ENCODE data around the gene KCNIP1. TPM values are rescaled to one million over a fixed set of nuclear protein-coding genes. Genes with fewer than 3 reads are reported as not detected.

KCNIP1 gene
- total RNA-seq, 1 donor from 2014 or later, result not detected

DNA sequence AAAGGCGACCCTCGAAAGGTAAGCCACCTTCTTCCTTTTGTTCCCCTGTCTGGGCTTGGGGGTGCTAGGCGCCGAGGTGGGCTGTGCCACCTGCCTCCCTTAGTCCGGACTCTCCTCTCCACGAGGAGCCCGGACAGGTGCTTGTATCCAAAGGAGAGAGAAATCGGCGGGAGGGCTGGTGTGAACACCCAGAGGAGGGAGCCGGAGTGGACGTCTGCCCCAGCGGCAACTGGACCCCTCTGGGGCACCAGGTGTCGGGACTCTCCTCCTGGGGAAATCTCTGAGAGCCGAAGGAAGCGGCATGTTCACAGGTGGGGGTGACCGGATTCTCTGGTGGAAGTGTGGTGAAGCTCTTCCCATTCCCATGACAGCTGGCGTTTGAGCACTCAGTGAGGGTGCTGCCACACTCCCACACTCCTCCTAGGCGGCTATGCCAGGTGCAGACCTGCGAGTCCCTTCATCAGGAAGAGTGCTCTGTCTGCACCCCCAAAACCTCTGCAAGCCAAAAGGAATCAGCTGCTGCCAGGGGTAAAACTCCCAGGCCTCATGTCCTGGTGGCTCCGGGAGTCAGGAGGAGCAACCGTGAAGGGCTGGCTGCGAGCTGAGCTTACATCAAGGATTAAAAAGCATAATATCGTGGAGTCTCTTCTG is 921 bp downstream of the KCNIP1 start:
- H3K27ac ChIP-seq, result no peak overlapping the region
- intact Hi-C loops (cut with DNase I), result no loop called here
- H3K4me1 ChIP-seq, result peaks cover 5% of the 10 kb centered on the region
- no peaks in the 10 kb centered on the region for H3K36me3 ChIP-seq
- DNase-seq (ENCODE audit: extremely low spot score in 2 of 2), result no peak
- TF ChIP-seq, protein P1, sequence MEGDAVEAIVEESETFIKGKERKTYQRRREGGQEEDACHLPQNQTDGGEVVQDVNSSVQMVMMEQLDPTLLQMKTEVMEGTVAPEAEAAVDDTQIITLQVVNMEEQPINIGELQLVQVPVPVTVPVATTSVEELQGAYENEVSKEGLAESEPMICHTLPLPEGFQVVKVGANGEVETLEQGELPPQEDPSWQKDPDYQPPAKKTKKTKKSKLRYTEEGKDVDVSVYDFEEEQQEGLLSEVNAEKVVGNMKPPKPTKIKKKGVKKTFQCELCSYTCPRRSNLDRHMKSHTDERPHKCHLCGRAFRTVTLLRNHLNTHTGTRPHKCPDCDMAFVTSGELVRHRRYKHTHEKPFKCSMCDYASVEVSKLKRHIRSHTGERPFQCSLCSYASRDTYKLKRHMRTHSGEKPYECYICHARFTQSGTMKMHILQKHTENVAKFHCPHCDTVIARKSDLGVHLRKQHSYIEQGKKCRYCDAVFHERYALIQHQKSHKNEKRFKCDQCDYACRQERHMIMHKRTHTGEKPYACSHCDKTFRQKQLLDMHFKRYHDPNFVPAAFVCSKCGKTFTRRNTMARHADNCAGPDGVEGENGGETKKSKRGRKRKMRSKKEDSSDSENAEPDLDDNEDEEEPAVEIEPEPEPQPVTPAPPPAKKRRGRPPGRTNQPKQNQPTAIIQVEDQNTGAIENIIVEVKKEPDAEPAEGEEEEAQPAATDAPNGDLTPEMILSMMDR (IDR thresholded peaks at IDR 0.05), result no peak
- H3K4me3 ChIP-seq, result no peak overlapping the region
- H3K27me3 ChIP-seq, result no peaks in the 10 kb centered on the region
- H3K9me3 ChIP-seq, result no peaks in the 10 kb centered on the region

DNA sequence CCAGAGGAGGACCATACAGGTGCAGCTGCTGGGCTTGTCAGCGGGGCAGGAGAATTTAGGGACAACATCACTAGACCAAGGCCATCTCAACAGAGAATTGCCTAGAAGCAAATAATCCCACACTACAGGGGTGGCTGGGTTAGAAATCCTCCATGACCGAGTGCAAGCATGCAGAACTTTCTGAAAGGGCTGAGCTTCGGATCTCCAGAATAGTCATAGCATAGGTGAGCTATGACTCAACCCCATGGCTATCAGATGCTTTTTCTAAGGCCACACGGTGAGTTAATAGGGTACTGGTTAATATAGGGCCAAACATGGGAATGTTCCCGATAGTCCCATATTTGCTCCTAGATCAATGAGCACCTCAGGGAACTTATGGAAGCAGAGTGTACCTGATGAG is 4.2 kb downstream of the KCNIP1 start:
- no peak for DNase-seq (ENCODE audit: extremely low spot score in 2 of 2)
- H3K27ac ChIP-seq, result no peak overlapping the region
- no peaks in the 10 kb centered on the region for H3K9me3 ChIP-seq
- H3K27me3 ChIP-seq, result no peaks in the 10 kb centered on the region
- no peaks in the 10 kb centered on the region for H3K36me3 ChIP-seq
- no peak overlapping the region for H3K4me3 ChIP-seq
- intact Hi-C loops (cut with DNase I), result no loop called here
- peaks cover 5% of the 10 kb centered on the region for H3K4me1 ChIP-seq
- TF ChIP-seq POLR2AphosphoS5 (IDR thresholded peaks at IDR 0.05; ENCODE audit: insufficient read depth in 1 of 2, low read depth in 1 of 2) (no peak), POLR2A (IDR thresholded peaks at IDR 0.05) (no peak)
- TF ChIP-seq, protein P1 (IDR thresholded peaks at IDR 0.05), result no peak

DNA sequence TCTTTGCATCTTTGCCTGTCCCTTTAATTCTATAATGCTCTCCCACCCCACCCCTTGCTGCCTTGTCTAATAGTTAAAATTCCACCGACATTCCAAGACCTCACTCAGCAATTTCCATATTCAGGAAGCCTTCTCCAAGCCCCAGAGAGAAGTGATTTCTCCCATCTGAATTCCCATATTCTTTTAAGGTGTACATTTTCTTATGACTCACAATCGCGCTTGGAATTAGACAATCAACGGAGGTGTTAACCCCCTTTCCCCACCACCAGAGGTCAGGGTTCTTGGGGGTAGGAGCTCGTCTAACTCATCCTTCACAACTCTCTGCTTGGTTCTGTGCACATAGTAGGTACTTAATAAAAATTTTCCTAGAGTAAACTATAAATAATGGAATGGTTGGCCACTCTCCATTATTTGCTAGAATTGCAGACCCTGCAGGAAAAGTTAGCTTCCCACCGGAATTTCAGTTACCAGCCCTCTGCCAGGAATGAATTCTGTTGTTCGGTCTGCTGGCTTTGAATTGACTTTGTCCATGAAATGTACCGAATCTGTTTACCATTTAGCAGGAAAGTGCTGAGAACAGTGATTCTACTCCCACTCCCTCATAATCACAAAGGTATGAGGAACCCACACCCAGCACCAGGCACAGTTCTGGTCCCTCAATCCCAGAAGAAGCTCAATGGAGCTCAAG is 5.0 kb downstream of the KCNIP1 start:
- no peaks in the 10 kb centered on the region for H3K9me3 ChIP-seq
- intact Hi-C loops (cut with DNase I), result no loop called here
- DNase-seq (ENCODE audit: extremely low spot score in 2 of 2), result no peak
- H3K4me3 ChIP-seq, result no peak overlapping the region
- no peaks in the 10 kb centered on the region for H3K27me3 ChIP-seq
- H3K4me1 ChIP-seq, result peaks cover 5% of the 10 kb centered on the region
- H3K36me3 ChIP-seq, result no peaks in the 10 kb centered on the region
- TF ChIP-seq, protein P1 (IDR thresholded peaks at IDR 0.05), result no peak
- TF ChIP-seq POLR2A (IDR thresholded peaks at IDR 0.05) (no peak), POLR2AphosphoS5 (IDR thresholded peaks at IDR 0.05; ENCODE audit: insufficient read depth in 1 of 2, low read depth in 1 of 2) (no peak)
- H3K27ac ChIP-seq, result no peak overlapping the region

DNA sequence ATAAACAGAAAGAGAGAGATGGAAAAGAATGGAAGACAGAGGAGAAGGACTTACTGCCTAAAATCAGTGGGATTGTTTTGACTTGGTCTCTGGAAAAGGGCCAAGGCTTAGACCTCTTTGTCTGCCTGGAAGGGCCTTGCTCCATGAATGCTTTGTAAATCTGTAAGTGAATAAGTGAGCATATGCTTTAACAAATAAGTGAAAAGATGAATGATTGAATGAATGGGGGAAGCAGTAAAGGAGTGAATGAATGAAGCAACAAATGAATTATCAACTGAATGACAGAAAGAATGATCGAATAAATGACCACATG is 5.5 kb downstream of the KCNIP1 start:
- intact Hi-C loops (cut with DNase I), result no loop called here
- TF ChIP-seq, protein P1 (IDR thresholded peaks at IDR 0.05), result no peak
- no peak for TF ChIP-seq POLR2AphosphoS5 (IDR thresholded peaks at IDR 0.05; ENCODE audit: insufficient read depth in 1 of 2, low read depth in 1 of 2)
- TF ChIP-seq POLR2A (IDR thresholded peaks at IDR 0.05), result no peak

DNA sequence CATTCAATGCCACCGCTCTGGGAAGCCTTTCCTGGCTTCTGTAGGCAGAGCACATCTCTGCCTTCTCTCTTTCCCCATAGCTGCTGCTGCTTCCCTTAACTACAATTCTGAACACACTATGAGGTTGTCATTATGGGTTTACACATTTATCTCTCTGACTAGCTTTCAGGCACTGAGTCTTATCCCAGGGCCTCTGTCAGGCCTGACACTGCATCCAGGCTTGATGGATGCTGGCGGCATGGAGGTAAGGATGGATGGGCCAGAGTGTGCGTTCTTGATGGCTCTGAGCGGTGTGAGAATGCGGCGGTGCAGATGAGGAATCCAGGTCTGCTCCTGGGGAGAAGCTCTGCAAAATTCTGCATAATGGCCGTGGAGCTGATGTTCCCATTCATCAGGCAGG is 6.3 kb downstream of the KCNIP1 start:
- Histone ChIP-seq H3K9me3 (no peaks in the 10 kb centered on the region), H3K36me3 (no peaks in the 10 kb centered on the region), H3K27ac (no peak overlapping the region), H3K4me1 (no peaks in the 10 kb centered on the region), H3K27me3 (no peaks in the 10 kb centered on the region), H3K4me3 (no peak overlapping the region)
- intact Hi-C loops (cut with DNase I), result no loop called here
- TF ChIP-seq, protein P1 (IDR thresholded peaks at IDR 0.05), result no peak
- TF ChIP-seq POLR2A (IDR thresholded peaks at IDR 0.05), result no peak
- no peak for TF ChIP-seq POLR2AphosphoS5 (IDR thresholded peaks at IDR 0.05; ENCODE audit: insufficient read depth in 1 of 2, low read depth in 1 of 2)
- DNase-seq (ENCODE audit: extremely low spot score in 2 of 2), result no peak

More for the DNA sequence above, 5.5 kb downstream of the KCNIP1 start:
- Histone ChIP-seq H3K27ac (no peak overlapping the region), H3K4me1 (peaks cover 1% of the 10 kb centered on the region), H3K9me3 (no peaks in the 10 kb centered on the region), H3K36me3 (no peaks in the 10 kb centered on the region), H3K4me3 (no peak overlapping the region), H3K27me3 (no peaks in the 10 kb centered on the region)
- no peak for DNase-seq (ENCODE audit: extremely low spot score in 2 of 2)
